Measurements from ENCODE around the gene SLC5A3.

The SLC5A3 gene

GRCh38 chr21:34112316-34113033 lies 39.1 kb downstream of the SLC5A3 start:
- TF ChIP-seq, protein P1, sequence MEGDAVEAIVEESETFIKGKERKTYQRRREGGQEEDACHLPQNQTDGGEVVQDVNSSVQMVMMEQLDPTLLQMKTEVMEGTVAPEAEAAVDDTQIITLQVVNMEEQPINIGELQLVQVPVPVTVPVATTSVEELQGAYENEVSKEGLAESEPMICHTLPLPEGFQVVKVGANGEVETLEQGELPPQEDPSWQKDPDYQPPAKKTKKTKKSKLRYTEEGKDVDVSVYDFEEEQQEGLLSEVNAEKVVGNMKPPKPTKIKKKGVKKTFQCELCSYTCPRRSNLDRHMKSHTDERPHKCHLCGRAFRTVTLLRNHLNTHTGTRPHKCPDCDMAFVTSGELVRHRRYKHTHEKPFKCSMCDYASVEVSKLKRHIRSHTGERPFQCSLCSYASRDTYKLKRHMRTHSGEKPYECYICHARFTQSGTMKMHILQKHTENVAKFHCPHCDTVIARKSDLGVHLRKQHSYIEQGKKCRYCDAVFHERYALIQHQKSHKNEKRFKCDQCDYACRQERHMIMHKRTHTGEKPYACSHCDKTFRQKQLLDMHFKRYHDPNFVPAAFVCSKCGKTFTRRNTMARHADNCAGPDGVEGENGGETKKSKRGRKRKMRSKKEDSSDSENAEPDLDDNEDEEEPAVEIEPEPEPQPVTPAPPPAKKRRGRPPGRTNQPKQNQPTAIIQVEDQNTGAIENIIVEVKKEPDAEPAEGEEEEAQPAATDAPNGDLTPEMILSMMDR (IDR thresholded peaks at IDR 0.05; ENCODE audit: insufficient read depth, missing control alignments) = no peak
- DNase-seq (ENCODE audit: insufficient read length, low spot score) (no peak), FAIRE-seq (no peak)

- TF ChIP-seq, protein P1 (IDR thresholded peaks at IDR 0.05; ENCODE audit: insufficient read depth, missing control alignments) = no peak
- DNase-seq (ENCODE audit: insufficient read length, low spot score) (no peak), FAIRE-seq (no peak)
These were observed 40.5 kb downstream of the SLC5A3 start for GRCh38 chr21:34113842-34114241.

GRCh38 chr21:34115160-34115559 lies 41.8 kb downstream of the SLC5A3 start:
- TF ChIP-seq, protein P1 (IDR thresholded peaks at IDR 0.05; ENCODE audit: insufficient read depth, missing control alignments) = no peak
- FAIRE-seq (no peak), DNase-seq (ENCODE audit: insufficient read length, low spot score) (no peak)

GRCh38 chr21:34116569-34116968 lies 43.2 kb downstream of the SLC5A3 start:
- DNase-seq (ENCODE audit: insufficient read length, low spot score) (no peak), FAIRE-seq (no peak)
- TF ChIP-seq, protein P1 (IDR thresholded peaks at IDR 0.05; ENCODE audit: insufficient read depth, missing control alignments) = no peak

DNA sequence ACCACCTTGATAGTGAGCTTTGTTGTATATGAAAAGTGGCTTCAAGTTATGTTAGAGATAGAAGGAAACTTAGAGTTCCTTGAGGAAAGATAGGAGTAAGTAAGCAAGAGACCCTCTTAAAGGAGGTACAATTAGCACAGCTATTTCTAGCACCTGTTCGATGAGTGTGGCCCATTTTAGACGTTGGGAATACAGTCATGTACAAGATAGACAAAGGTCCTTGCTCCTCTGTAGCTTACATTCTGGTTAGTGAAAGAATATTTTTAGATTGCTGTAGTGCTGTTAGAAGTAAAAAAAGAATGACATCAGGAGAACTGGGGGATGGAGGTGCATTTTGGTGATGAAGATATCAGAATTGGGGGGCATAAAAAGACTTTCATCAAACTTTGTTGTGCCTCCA lies 47.5 kb downstream of the SLC5A3 start:
- no peak for FAIRE-seq
- DNase-seq (ENCODE audit: insufficient read length, low spot score) = no peak
- TF ChIP-seq, protein P1 (IDR thresholded peaks at IDR 0.05; ENCODE audit: insufficient read depth, missing control alignments) = no peak

DNA sequence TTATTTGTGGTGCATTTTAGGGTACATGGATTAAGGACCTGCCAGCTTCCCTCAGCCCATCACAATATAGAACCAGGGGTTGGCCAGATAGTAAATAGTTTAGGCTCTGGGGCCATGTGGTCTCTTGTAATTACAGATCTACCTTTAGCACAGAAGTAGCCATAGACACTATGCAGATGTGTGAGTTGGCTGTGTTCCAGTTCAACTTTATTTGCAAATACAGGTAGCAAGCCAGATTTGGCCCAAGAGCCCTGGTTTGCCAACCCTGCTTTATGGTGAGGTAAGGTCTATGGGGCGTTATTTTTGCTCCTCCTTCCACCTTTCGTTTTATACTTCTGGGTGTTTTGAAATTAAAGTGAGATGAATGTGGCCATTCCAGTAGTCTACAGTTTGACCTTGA lies 48.7 kb downstream of the SLC5A3 start:
- DNase-seq (ENCODE audit: insufficient read length, low spot score) (no peak), FAIRE-seq (no peak)
- TF ChIP-seq, protein P1 (IDR thresholded peaks at IDR 0.05; ENCODE audit: insufficient read depth, missing control alignments) = no peak
